Activated T-helper 1 cell treated with Interleukin-2 at 50 U/mL for 16 hours (primary cell): Measurements from ENCODE around the gene TIPRL.
"Not testable (repeated sequence)": the region's sequence is repeated elsewhere in the genome, so short reads cannot be mapped to it uniquely, and the experiment has no call there.

ENCODE experiments used
- DNase-seq: peaks from one replicate; pipeline ENCODE4 v3.0.0-alpha.2; 2020; ENCODE audit warnings: low read depth

The TIPRL gene

DNA sequence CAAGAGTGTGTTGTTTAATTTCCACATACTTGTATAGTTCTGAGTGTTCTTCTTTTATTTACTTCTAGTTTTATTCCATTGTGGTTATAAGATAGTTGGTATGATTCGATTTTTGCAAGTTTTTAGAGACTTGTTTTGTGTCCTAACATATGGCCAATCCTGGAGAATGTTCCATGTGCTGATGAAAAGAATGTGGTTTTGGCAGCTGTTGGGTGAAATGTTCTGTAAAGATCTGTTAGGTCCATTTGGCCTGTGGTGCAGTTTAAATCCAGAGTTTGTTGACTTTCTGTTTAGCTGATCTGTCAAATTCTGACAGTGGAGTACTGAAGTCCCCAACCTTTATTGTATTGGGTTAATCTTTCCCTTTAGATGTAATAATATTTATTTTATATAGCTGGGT, 19.5 kb upstream of the TIPRL start:
- DNase-seq: no peak

DNA sequence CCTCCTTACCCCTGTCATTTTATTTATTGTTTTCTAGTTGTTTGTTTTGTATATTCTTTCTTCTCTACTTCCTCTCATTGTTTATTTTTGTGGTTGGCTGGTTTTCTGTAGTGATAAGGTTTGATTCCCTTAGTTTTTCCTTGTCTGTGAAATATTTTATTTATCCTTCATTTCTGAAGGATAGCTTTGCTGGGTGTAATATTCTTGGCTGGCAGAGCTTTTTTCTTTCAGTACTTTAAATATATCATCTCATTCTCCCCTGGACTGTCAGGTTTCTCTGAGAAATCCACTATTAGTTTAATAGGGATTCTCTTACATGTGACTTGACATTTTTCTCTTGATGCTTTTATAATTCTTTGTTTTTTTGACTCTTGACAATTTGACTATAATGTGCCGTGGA, 18.8 kb upstream of the TIPRL start:
- no peak for DNase-seq

DNA sequence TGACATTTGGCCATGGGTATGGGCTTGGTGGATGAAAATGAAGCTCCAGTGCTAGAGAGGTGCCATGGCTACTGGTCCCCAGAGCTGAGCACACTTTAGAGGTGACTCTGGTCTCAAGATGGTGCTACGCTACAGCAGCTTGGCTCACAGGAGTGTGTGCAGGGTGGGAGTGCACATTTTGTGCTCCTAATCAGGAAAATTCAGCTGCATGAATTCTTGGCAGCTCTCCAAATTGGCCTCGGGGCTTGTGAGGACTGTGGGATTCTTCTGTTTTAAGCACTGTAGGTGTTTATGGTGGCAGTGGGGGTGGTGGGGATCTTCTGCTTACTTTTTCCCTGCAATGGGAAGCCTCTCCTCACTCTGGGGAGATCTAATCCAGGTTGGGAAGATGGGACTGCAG, 17.3 kb upstream of the TIPRL start:
- DNase-seq: no peak

DNA sequence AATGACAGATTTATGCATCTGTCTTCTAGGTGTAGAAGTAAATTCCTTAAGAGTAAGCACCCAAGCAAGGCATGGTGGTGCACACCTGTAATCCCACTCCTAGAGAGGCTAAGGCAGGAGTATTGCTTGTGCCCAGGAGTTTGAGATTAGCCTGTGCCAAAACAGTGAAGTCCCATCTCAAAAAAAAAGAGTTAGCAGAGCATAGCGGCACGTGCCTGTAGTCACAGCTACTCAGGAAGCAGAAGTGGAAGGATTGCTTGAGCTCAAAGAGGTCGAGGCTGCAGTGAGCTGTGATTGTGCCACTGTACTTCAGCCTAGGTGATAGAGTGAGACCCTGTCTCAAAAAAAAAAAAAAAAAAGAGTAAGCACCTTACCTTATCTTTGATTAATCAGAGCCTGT, 15.1 kb upstream of the TIPRL start:
- no peak for DNase-seq

DNA sequence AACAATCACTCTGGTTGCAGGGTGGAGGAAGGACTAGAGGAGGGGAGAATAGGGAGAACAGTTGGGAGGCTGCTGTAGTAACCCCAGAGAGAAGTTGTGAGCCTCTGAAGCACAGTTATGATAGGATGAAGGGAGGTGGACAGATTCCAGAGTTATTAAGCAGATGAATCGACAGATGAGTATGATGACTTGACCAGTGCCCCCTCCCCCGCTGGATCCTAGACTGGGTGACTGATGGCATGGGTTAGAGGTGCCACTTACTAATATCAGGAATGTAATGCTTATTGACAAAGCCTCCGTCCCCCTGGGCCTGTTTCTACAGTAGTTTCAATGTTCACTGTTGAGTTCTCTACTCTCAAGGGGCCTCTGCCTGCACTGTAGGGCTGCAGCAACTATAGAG, 14.0 kb upstream of the TIPRL start:
- no peak for DNase-seq

DNA sequence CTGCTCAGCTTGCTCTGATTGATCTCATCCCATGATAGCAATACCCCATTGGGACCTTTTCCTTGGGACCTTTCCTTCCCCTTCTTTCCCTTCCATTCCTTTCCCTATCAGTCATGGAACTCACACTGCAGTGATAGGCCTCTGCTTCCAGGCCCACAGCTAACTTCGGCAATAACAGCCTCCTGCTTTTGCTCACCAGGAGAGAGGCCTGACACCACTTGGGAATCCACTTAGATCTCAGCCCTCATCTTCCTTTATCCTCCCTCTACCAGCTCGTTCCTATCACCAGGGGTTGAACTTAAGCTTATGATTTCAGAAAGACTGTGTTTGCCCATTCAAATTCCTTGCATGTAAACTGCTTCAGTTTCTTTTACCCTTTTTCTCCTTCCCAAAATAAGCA, 11.0 kb upstream of the TIPRL start:
- no peak for DNase-seq

DNA sequence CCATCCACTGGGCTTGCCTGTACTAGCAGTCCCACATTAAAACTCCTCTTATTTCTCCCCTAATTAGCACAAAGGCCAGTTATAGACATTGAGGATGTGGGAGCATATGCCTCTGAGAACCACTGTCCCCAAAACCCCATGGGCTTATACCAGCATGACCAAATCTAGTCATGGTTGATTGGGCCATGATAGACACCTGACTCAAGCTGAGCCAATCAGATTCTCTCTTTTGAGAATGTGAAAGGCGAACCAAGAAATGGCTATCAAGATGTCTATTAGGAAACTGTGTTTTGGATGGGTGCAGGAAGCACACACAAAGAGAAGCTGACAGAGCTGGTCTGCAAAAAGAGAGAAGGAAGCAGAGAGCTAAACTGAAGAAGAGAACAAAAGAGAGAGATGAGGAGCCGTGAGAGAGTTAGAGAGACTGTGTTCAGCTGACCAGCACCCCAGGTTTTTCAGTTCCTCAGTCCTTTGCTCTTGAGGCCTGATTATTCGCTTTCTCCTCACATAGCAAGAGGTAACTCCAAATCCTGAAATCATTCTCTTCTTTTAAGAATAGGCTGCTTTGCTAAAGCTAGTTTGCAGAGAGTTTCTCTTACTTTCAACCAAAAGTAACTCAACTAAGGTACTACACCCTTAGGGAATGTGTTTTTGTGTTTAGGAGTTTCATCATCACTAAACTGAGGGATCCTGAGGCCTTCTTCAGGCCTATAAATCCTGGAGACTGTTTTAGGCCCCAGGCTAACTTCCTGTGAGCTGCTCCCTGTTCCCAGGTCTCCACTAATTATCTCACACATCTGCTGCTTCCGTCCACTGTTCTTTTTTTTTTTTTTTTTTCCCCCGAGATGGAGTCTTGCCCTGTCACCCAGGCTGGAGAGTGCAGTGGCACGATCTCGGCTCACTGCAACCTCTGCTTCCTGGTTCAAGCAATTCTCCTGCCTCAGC, 7.9 kb upstream of the TIPRL start:
- DNase-seq: no peak

DNA sequence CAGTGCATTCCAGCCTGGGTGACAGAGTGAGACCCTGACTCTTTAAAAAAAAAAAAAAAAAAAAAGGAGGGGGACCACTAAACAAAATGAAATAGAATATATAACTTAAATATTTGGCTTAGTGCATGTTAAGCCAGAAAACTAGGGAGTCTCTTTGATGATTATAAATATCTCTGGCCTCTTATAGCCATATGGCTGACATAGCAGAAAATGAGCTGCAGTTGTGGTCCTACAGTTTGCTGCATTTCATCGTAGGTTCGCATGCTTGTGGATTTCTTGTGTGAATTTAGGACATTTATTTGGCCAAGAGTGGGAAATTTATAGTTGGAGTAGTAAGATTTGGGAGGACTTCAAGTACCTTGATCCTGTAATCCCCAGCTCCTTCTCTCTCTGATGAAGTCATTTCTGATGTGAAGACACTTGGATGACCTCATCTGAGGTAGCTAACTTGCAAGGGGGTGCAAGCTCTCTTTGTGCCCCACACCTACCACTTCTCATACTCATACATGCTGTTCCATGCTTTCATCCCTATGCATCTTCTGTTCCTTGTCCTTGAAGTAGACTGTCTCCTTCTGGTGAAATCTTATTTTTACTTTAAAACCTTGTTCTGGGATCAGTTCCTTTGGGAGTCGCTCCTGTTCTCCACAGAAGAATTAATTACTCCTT, 6.4 kb upstream of the TIPRL start:
- DNase-seq: no peak

DNA sequence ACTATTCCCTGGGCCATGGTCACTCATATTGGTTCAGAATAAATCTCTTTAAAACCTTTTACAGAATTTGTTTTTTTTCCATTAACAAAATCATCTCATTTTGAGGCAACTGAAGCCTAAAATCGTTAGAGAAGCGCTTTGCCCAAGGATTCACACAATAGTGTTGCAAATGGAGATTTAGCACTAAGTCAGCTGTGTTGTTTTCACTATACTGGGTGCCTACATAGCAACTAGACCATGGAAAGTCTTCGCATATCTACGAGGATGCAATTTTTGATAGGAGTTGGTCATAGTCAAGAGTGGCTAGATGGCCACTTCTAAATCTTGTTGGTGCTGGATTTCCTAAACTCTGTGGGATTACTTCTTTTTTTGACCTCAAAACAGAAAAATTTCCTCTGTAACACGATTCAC, 530 bp upstream of the TIPRL start:
- DNase-seq: no peak

DNA sequence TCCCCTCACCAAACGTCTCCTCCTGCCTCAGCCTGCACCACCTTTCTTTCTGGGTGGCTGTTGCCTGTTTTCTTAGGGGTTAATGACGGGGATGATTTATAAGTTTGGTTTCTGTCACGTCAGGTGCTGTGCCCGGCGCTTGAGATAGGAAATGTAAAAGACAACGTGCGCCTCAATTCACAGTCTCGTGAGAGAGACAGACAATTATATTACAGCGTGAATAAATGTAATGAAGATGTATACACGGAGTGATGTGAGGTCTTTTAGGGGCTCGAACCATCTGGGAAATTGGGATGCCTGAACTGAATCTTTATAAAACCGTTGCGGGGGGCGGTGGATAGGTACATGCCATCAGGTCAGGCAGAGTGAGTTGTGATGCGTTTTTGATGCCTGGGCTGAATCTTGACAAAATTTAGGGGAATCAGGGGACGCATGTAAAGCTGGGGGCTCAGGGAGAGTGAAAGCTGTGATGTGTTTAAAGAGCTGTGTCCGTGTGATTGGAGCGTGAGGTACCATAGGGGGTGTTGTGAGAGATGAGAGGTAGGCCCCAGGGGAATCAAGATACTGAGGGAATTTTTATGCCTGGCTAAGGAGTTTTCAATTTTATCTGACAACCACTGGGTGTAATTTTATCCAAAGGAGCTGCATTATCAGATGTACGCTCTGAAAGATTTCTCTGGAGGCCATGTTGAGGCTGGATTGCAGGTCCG, 831 bp downstream of the TIPRL start:
- no peak for DNase-seq

DNA sequence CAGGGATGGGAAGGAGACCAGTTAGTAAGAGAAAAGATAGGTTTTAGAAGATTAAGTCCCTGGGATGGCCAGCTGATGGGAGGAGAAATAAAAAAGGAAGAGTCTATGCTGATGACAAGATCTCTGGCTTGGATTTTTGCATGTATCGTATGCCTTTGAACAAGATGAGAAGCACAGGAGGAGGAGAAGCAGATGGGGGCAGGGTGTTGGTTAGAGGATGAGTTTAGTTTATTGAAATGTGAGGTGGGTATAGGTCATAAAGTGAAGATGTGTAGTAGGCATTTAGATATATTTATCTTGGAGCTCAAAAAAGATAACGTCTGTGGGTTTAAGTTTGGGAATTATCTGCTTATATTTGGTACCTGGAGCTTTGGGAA, 1.4 kb downstream of the TIPRL start:
- DNase-seq: no peak

DNA sequence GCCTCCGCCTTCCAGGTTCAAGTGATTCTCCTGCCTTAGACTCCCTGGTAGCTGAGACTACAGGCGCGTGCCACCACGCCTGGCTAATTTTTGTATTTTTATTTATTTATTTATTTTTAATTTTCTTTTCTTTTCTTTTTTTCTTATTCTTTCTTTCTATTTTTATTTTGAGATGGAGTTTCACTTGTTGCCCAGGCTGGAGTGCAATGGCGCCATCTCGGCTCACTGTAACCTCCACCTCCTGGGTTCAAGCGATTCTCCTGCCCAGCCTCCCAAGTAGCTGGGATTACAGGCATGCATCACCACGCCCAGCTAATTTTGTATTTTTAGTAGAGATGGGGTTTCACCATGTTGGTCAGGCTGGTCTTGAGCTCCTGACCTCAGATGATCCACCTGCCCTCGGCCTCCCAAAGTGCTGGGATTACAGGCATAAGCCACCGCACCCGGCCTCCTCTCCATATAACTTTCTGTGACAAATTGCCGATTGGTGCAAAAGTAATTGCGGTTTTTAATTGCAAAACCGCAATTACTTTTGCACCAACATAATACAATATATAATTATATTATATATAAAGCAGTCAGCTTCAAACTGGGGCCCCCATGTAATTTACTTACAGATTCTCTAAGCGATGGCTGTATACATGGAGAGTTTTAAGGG, 2.4 kb downstream of the TIPRL start:
- not testable (repeated sequence) for DNase-seq

DNA sequence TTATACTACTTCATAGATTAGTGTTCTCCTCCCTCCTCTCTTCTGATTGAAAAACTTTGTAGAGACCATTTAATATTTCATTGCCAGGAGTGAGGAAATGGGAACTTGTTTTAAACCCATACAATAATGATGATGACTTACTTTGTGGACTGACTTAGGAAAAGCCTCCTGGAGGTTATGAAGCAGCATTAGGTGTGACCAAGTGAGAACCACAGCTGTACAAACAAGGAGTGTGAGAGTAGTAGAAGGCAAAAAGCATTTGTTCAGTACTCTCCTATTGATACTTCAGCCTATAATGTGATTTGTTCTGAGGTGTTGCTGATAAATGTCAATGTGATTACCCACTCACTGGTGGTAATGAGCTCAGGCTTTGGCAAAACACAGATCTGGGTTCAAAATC, 8.4 kb downstream of the TIPRL start:
- DNase-seq: no peak

DNA sequence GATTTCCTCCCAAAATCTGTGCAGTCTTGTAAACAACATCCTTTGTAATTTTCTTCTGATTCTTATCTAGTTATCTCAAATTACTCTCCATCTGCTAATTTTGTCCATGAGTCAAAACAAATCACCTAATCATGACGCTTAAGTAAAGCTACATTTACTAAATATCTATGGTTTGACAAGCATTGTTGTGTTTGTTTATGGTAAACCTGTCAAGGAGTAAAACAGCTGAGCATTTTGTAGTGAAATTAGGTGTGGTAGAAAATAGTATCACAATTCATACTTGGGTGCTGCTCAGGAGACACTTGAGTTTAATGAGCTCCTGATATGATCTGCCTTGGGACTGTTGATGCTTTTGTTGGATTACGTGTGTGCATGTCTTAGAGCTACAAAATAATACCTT, 11.6 kb downstream of the TIPRL start:
- no peak for DNase-seq

DNA sequence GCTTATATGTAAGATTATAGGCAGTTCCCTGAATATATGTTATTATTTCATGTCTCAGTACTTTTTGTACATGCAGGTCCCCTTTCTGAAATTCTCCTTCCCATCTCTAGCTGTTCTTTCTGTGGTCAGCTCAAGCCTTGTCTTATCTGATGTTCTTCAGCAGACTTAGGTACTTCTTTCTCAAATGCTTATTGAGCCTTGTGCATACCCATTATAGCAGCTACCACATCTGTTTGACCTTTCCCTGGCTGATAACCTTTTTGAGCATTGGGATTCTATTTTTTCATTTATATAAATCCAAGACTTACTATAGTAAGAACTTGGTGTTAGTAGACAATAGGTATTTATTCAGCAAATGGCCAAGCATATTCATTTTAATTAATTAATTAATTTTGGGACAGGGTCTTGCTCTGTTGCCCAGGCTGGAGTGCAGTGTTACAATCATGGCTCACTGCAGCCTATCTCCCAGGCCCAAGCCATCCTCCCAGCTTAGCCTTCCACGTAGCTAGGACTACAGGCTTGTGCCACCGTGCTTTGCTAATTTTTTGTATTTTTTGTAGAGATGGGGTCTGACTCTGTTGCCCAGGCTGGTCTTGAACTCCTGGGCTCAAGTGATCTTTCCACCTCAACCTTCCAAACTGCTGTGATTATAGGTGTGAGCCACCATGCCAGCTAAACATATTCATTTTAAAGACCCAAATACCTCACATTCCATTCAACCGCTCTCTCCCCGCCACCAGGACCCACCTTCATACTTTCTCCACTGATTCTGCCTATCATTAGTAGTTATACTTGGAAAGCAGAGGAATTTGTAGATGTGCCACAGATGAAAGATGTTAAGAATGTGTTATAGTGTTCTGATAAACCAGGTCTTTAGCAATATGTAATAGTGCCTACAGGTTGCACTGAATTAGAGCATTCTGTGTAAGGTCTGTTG, 16.7 kb downstream of the TIPRL start:
- no peak for DNase-seq

DNA sequence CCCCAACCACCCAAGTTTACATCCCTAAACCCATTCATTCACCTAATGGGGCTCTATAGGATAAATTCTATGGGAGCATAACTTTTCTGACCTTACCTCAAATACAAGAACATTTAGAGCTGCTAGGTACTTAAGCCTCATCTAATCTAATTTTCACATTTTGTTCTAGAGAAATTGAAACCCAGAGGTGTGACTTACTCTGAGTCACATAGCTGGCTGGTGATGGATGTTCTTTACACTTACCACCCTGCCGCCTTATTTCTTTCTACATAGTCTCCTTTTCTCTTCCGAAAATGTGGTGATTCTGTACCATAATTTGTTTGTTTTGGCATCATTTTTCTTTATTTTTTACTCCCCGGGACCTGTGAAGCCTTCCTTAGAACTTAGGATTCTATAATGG, 20.3 kb downstream of the TIPRL start:
- DNase-seq: no peak

DNA sequence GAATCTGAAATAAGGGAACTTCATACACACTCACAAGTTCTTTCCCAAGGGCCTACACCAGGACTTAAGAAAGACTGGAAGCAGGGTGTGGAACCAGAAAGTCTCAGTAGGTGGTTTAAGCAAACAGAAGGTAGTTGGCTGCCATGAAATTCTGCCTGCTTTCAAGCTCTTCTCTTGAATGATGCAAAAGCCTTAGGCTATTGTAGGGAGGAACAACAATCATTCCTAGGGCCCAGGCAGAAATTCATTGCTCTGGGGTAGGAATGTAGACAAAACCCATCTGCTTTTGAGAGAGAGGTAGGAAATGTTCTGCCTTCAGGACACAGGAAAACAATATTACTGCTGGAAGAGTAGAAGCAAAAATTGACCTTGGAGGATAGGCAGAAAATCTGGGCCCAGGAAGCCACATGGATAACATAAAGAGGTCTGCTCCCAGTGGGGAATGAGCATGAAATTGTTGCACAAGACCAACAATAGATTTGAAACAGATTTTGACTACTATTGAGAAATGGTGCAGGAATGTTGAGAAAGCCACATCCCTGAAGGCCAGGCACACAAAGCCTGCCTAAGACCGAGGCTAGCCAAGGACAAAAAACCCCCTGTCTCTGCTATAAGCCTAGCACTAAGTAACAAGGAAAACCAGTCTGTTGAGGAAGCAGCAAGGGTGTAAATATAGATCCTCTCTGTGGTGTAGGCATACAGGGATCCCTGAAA, 24.3 kb downstream of the TIPRL start:
- DNase-seq: no peak

DNA sequence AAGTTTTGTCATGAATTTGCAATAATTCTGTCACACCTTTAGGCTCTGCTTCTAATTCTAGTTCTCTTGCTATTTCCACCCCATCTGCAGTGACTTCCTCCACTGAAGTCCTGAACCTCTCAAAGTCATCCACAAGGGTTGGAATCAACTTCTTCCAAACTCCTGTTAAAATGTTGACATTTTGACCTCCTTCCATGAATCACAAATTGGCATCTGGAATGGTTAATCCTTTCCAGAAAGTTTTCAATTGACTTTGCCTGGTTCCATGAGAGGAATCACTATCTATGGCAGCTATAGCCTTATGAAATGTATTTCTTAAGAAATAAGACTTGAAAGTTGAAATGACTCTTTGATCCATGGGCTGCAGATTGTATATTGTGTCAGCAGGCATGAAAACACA, 27.3 kb downstream of the TIPRL start:
- no peak for DNase-seq

DNA sequence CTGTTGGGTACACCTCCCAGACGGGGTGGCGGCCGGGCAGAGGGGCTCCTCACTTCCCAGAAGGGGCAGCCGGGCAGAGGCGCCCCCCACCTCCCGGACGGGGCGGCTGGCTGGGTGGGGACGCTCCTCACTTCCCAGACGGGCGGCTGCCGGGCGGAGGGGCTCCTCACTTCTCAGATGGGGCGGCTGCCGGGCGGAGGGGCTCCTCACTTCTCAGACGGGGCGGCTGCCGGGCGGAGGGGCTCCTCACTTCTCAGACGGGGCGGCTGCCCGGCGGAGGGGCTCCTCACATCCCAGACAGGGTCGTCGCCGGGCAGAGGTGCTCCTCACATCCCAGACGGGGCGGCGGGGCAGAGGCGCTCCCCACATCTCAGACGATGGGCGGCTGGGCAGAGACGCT, 28.9 kb downstream of the TIPRL start:
- DNase-seq: not testable (repeated sequence)

DNA sequence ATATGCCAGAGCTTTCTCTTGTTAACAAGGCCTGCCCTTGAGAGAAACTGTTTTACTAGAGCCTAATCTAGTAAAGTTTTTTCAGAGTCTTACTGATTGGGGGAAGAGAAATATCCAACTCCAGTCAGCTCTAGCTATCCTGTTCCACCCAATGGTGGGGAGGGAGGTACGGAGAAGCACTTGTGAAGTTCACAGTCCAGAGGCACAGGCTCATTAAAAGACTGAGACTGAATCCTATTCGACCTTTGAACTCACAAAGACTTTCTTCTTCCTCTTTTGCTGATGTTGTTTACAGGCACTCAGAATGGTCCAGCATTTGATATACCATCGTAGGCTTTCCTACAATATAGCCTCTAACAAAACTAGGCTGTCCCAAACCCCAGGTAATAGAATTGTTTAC, 31.6 kb downstream of the TIPRL start:
- DNase-seq: no peak

DNA sequence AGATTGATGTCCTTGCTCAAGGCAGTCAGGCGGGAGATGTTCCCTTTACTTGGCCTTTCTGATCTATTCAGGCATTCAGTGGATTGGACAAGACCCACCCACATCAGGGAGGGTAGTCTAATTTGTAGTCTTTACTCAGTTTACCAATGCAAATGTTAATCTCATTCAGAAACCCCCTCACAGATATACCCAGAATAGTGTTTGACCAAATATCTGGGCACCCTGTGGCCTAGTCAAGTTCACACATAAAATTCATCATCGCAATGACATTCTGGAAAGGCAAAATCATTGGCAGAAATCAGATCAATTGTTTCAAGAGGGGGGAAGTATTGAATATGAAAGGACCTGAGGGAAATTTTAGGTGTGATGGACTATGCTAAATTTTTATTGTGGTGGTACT, 34.6 kb downstream of the TIPRL start:
- DNase-seq: no peak
